HG02571 (cell line): ENCODE measurements around the gene AAMDC.
"Not testable (repeated sequence)": the region's sequence is repeated elsewhere in the genome, so short reads cannot be mapped to it uniquely, and the experiment has no call there.

Source experiments
- ATAC-seq: cut with Tn5 transposase; IDR thresholded peaks from one replicate; pipeline ENCODE4 v1.9.1; 2021; ENCODE audit warnings: mild to moderate bottlenecking, moderate library complexity; ENCODE audit not compliant: unreplicated experiment

AAMDC gene

GRCh38 chr11:77883775-77884174 lies 62.8 kb downstream of the AAMDC start:
- no peak for ATAC-seq

GRCh38 chr11:77884186-77884828 lies 63.4 kb downstream of the AAMDC start:
- no peak for ATAC-seq

GRCh38 chr11:77884829-77885190 lies 63.9 kb downstream of the AAMDC start:
- ATAC-seq: no peak

GRCh38 chr11:77886401-77886800 lies 65.5 kb downstream of the AAMDC start:
- no peak for ATAC-seq

DNA sequence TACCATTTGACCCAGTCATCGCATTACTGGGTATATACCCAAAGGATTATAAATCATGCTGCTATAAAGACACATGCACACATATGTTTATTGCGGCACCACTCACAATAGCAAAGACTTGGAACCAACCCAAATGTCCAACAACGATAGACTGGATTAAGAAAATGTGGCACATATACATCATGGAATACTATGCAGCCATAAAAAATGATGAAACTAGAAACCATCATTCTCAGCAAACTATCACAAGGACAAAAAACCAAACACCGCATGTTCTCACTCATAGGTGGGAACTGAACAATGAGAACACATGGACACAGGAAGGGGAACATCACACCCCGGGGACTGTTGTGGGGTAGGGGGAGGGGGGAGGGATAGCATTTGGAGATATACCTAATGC lies 68.1 kb downstream of the AAMDC start:
- ATAC-seq: not testable (repeated sequence)

- ATAC-seq: not testable (repeated sequence)
Observed at GRCh38 chr11:77890100-77890614, 69.2 kb downstream of the AAMDC start.

DNA sequence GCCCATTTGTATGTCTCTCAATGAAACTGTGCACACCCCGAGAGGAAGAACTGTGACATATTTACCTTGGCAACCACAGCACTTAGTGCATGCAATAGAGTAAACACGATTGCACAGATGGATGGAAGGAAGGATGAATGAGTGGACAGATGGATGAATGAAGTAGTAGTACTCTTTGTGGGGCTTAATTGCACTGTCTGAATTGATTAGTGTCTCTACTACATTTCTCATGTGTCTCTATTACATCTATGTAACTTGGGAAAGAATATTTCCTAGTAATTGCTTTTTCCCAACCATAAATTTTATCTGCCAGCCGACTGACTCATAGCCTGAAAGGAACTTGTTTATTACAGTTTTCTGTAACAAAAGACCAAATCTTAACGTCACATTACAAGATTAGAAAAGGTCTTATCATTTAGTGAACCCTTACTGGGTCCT lies 69.7 kb downstream of the AAMDC start:
- ATAC-seq: not testable (repeated sequence)

DNA sequence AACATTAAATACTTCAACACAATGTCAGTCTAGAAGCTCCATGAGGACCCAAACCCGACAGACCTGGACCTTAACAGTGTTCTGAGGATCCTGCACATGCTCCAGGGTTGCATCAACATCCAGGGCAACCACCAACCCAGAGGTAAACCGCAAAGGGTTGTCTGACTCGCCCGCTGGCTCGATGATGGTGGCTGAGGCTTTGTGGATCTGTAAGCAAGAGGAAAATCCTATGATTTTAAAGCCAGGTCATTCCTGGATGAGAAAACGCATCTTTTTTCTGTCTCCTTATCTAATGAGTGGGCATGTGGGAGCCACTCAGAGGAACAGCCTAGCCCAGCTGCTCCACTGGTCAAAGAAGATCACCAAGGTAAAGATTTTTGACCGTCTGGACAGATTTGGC lies 70.3 kb downstream of the AAMDC start:
- ATAC-seq: not testable (repeated sequence)

- ATAC-seq: not testable (repeated sequence)
Observed at GRCh38 chr11:77891703-77892102, 70.8 kb downstream of the AAMDC start.

- ATAC-seq: not testable (repeated sequence)
Observed at GRCh38 chr11:77894949-77895348, 74.0 kb downstream of the AAMDC start.

- no peak for ATAC-seq
Observed at GRCh38 chr11:77908835-77909234, 87.9 kb downstream of the AAMDC start.

- ATAC-seq: no peak
Observed at GRCh38 chr11:77909277-77909676, 88.3 kb downstream of the AAMDC start.

DNA sequence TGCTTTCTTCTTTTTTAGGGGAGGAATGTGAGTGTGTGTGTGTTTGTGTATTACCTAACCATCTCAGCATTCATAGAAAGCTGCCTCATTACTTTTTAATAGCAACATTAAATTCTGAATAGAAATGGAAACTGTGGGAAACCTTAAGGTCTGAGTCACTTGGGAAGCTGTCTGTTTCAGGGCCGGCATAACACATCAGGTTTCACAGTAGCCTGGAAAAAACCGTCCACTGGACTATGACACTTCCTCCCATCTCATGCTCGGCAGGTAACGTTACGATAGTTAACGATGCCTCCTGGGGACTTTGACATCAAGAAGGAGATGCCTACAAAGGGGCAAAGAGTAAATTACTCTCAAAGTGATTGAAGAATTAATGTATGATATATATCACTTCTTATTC lies 89.9 kb downstream of the AAMDC start:
- ATAC-seq: not testable (repeated sequence)

DNA sequence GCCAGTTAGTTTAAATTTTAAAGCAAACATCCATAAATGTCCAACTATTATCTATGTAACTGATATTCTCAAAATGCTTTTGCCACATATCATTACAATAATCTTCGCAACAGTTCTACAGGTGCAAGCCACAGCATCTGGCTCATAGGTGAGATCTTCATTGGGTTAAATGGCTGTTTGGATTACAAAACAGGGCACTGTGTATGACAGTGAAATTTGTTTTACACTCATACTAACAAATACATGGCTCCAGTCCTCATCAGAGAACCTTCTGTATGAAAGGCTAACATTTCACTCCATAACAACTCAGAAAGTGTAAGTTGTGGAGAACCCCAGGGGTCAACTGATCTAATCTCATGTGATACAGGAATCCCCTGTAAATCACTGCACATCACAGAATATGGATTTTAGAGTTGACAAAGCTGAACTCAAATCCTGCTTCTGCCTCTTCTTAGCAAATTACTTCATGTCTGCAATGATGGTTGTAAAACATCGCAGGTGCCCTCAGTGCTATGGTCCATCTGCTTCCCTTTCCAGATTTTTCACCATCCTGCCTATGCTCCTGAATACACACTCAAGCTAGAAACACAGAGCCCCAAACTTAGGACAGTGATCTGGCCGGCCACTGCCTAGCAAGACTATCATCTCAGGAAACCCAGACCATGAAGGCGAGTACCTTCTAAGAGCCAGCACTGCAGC lies 92.8 kb downstream of the AAMDC start:
- ATAC-seq: not testable (repeated sequence)

GRCh38 chr11:77914307-77914791 lies 93.4 kb downstream of the AAMDC start:
- not testable (repeated sequence) for ATAC-seq

- not testable (repeated sequence) for ATAC-seq
Observed at GRCh38 chr11:77917713-77918112, 96.8 kb downstream of the AAMDC start.
